H1 (cell line): ENCODE measurements around the gene LSM14B. TPM values are rescaled to one million over a fixed set of nuclear protein-coding genes. Genes with fewer than 3 reads are reported as not detected.
"Not testable (repeated sequence)": the region's sequence is repeated elsewhere in the genome, so short reads cannot be mapped to it uniquely, and the experiment has no call there.

Experiments
- CTCF ChIA-PET: fragments of 300-600 bp; sonication (Branson Sonifier 250); formaldehyde crosslinking; loops from one replicate; lab custom pipeline; 2021; ENCODE audit not compliant: partially characterized antibody; lab: Charles Lee
- POLR2A ChIA-PET: fragments of 300-600 bp; sonication (Branson Sonifier 250); formaldehyde crosslinking; loops from one replicate; lab custom pipeline; 2021; ENCODE audit warnings: inconsistent platforms; ENCODE audit not compliant: partially characterized antibody; lab: Charles Lee
- DNase-seq, 2 experiments: peaks; one replicate each; pipeline versions ENCODE4 v3.0.0 to v3.0.0-alpha.2; 2010 to 2022; ENCODE audit warnings: low spot score in 2 of 2, low read depth in 1 of 2, mixed read lengths in 1 of 2
- FAIRE-seq: peaks from 2 replicates; lab custom pipeline; 2011; peaks lifted over from hg19 to GRCh38; lab: Jason Lieb, UNC
- H2AFZ ChIP-seq: 2 replicates; pipeline ENCODE4 v1.8.1; 2012; ENCODE audit warnings: low read length, inconsistent platforms
- H2AK5ac ChIP-seq: 2 replicates; pipeline ENCODE4 v1.6.1; 2013; ENCODE audit warnings: low read depth, low read length
- H2BK120ac ChIP-seq: replicated peaks from 2 replicates; pipeline ENCODE3; 2013; ENCODE audit warnings: low read depth, low read length, inconsistent platforms
- H2BK12ac ChIP-seq: 2 replicates; pipeline ENCODE4 v1.6.1; 2013; ENCODE audit warnings: low read depth, low read length
- H2BK15ac ChIP-seq: 2 replicates; pipeline ENCODE4 v1.6.1; 2013; ENCODE audit warnings: low read length
- H2BK20ac ChIP-seq: 2 replicates; pipeline ENCODE4 v1.6.1; 2013; ENCODE audit warnings: low read length
- H2BK5ac ChIP-seq: 2 replicates; pipeline ENCODE4 v1.6.1; 2013; ENCODE audit warnings: low read depth, low read length
- H3K14ac ChIP-seq: 2 replicates; pipeline ENCODE4 v1.6.1; 2013; ENCODE audit warnings: inconsistent platforms; ENCODE audit not compliant: insufficient read length
- H3K18ac ChIP-seq: 2 replicates; pipeline ENCODE4 v1.6.1; 2013; ENCODE audit warnings: low read length; ENCODE audit errors: extremely low read depth
- H3K23ac ChIP-seq: 2 replicates; pipeline ENCODE4 v1.6.1; 2013; ENCODE audit warnings: inconsistent platforms; ENCODE audit not compliant: insufficient read length
- H3K23me2 ChIP-seq: 2 replicates; pipeline ENCODE4 v1.6.1; 2013; ENCODE audit warnings: low read depth, low read length
- H3K27ac ChIP-seq: 2 replicates; pipeline ENCODE4 v1.6.1; 2011; ENCODE audit warnings: low read depth, low read length, inconsistent platforms
- H3K27me3 ChIP-seq, 4 experiments: replicated peaks in 1 of 4; 1 replicate in 1 of 4; 2 replicates in 3 of 4; pipeline versions ENCODE4 v1.6.1 to v1.8.1; 2011 to 2013; ENCODE audit warnings: low read length in 3 of 4, mild to moderate bottlenecking in 3 of 4, inconsistent platforms in 2 of 4, mixed read lengths in 2 of 4, moderate library complexity in 1 of 4; ENCODE audit not compliant: control insufficient read depth in 3 of 4, insufficient read depth in 3 of 4; ENCODE audit errors: extremely low read depth in 1 of 4
- H3K36me3 ChIP-seq, 4 experiments: 2 replicates each; pipeline versions ENCODE4 v1.6.1 to v1.8.1; 2011 to 2013; ENCODE audit warnings: mild to moderate bottlenecking in 4 of 4, low read length in 3 of 4, moderate library complexity in 2 of 4, control low read depth in 1 of 4, inconsistent platforms in 1 of 4; ENCODE audit not compliant: insufficient read depth in 4 of 4, control insufficient read depth in 2 of 4
- H3K4ac ChIP-seq: replicated peaks from 2 replicates; pipeline ENCODE3; 2013; ENCODE audit warnings: low read length, low read depth, mixed read lengths, inconsistent platforms; ENCODE audit not compliant: insufficient read length
- H3K4me1 ChIP-seq, 4 experiments: replicated peaks in 1 of 4; 1 replicate in 1 of 4; 2 replicates in 3 of 4; pipeline versions ENCODE4 v1.6.1 to v1.8.1; 2011 to 2013; ENCODE audit warnings: low read length in 3 of 4, inconsistent platforms in 2 of 4, mixed read lengths in 1 of 4; ENCODE audit not compliant: insufficient read depth in 4 of 4, control insufficient read depth in 3 of 4
- H3K4me2 ChIP-seq, 2 experiments: 2 replicates each; pipeline versions ENCODE4 v1.6.1 to v1.8.1; 2011 to 2013; ENCODE audit warnings: low read depth in 2 of 2, low read length in 2 of 2, control low read depth in 1 of 2, inconsistent platforms in 1 of 2, mild to moderate bottlenecking in 1 of 2; ENCODE audit not compliant: insufficient read depth in 1 of 2
- H3K4me3 ChIP-seq, 4 experiments: fragments of 200-600, 300-600 bp in 1 of 4; sonication (generic), shearing (Covaris generic), sonication (Bioruptor Twin) in 1 of 4; 2 replicates each; pipeline versions ENCODE4 v1.5.1 to v1.8.1; 2011 to 2016; ENCODE audit warnings: low read length in 4 of 4, low read depth in 3 of 4, control low read depth in 2 of 4, inconsistent platforms in 2 of 4, mild to moderate bottlenecking in 2 of 4, mixed read lengths in 1 of 4, moderate library complexity in 1 of 4; ENCODE audit not compliant: insufficient read depth in 2 of 4; ENCODE audit errors: extremely low read depth in 1 of 4
- H3K56ac ChIP-seq: replicated peaks from 2 replicates; pipeline ENCODE3; 2013; ENCODE audit warnings: low read depth, mild to moderate bottlenecking, mixed read lengths, low read length, inconsistent platforms; ENCODE audit not compliant: insufficient read length
- H3K79me1 ChIP-seq: 2 replicates; pipeline ENCODE4 v1.6.1; 2013; ENCODE audit warnings: low read depth, low read length, control low read depth
- H3K79me2 ChIP-seq, 2 experiments: 2 replicates each; pipeline versions ENCODE4 v1.6.1 to v1.8.1; 2012 to 2013; ENCODE audit warnings: low read length in 2 of 2, mild to moderate bottlenecking in 2 of 2, inconsistent platforms in 1 of 2; ENCODE audit not compliant: insufficient read depth in 2 of 2, control insufficient read depth in 1 of 2
- H3K9ac ChIP-seq, 4 experiments: replicated peaks in 1 of 4; 1 replicate in 1 of 4; 2 replicates in 3 of 4; pipeline versions ENCODE4 v1.6.1 to v1.8.1; 2011 to 2013; ENCODE audit warnings: low read depth in 3 of 4, low read length in 3 of 4, control low read depth in 2 of 4, mild to moderate bottlenecking in 2 of 4, moderate library complexity in 2 of 4, inconsistent platforms in 1 of 4; ENCODE audit errors: extremely low read depth in 1 of 4
- H3K9me3 ChIP-seq, 2 experiments: 2 replicates each; pipeline versions ENCODE4 v1.6.1 to v1.8.1; 2012 to 2013; ENCODE audit warnings: mild to moderate bottlenecking in 2 of 2, moderate library complexity in 2 of 2, control low read depth in 1 of 2, inconsistent platforms in 1 of 2, low read depth in 1 of 2, low read length in 1 of 2, mixed read lengths in 1 of 2; ENCODE audit not compliant: insufficient read depth in 2 of 2
- H4K20me1 ChIP-seq, 2 experiments: replicated peaks in 1 of 2; 2 replicates each; pipeline versions ENCODE3 to v1.8.1; 2011 to 2013; ENCODE audit warnings: inconsistent platforms in 2 of 2, low read length in 2 of 2, mild to moderate bottlenecking in 1 of 2; ENCODE audit not compliant: insufficient read depth in 2 of 2, control insufficient read depth in 1 of 2
- H4K5ac ChIP-seq: 2 replicates; pipeline ENCODE4 v1.6.1; 2013; ENCODE audit warnings: low read length, low read depth, mixed read lengths, inconsistent platforms; ENCODE audit not compliant: insufficient read length
- H4K8ac ChIP-seq: 2 replicates; pipeline ENCODE4 v1.8.0; 2013; ENCODE audit warnings: mild to moderate bottlenecking, moderate library complexity, low read length, inconsistent platforms; ENCODE audit not compliant: insufficient read depth; ENCODE audit errors: extremely low read depth
- H4K91ac ChIP-seq: replicated peaks from 2 replicates; pipeline ENCODE3; 2013; ENCODE audit warnings: low read length, mixed read lengths, inconsistent platforms; ENCODE audit not compliant: insufficient read length
- WGBS, 2 experiments: shearing (Covaris generic) in 1 of 2; methylation state at CpG; one replicate each; pipeline versions ENCODE4 v1.1.6 to v1.1.7; 2013 to 2015; ENCODE audit warnings: low lambda C conversion rate in 2 of 2, mixed read lengths in 2 of 2, inconsistent platforms in 1 of 2, low coverage in 1 of 2, missing lambda C conversion rate in 1 of 2; ENCODE audit not compliant: insufficient replicate concordance in 2 of 2, insufficient coverage in 1 of 2, insufficient read length in 1 of 2; ENCODE audit errors: extremely low coverage in 1 of 2, missing lambda C conversion rate in 1 of 2; 5-methylcytosine and 5-hydroxymethylcytosine counted together
- polyA plus RNA-seq, 7 experiments: library from polyadenylated mRNA; depleted of rRNA in 3 of 7; stranded (reverse) in 5 of 7; unstranded in 2 of 7; fragments of >200 nt in 5 of 7; fragments of 200-250 nt in 2 of 7; gene quantifications; 1 replicate in 5 of 7; 2 replicates in 1 of 7; 4 replicates in 1 of 7; pipeline versions ENCODE4 v1.2.1 to v1.2.3, GENCODE V29; 2011 to 2013; ENCODE audit warnings: missing spikeins in 2 of 7, mixed read lengths in 2 of 7
- total RNA-seq: library from RNA; stranded (reverse); fragmentation: NEBNext Ultra II Directional; extraction: Animal tissue kit (Norgen Biotek cat#: 25700); gene quantifications from 2 replicates; pipeline ENCODE4 v1.2.1, GENCODE V29; 2021

Gene LSM14B
- total and polyA plus RNA-seq, 2 of the 8 experiments (the other 6 are each of a cell fraction or from before 2014, with no cell fraction given): 58.3 to 65.6 TPM

DNA sequence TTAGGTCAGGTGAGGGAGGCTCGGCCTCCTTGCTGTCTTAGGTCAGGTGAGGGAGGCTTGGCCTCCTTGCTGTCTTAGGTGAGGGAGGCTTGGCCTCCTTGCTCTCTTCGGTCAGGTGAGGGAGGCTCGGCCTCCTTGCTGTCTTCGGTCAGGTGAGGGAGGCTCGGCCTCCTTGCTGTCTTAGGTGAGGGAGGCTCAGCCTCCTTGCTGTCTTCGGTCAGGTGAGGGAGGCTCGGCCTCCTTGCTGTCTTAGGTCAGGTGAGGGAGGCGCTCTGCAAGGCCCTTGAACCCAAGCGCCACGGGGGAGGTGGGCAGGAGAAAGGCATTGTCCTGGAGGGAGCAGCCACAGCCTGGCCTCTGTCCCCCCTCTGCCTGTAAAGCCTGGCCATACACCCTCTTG, 26.1 kb downstream of the LSM14B start:
- H3K9ac ChIP-seq, H2BK20ac ChIP-seq, H3K4me2 ChIP-seq, H2BK12ac ChIP-seq, H3K27me3 ChIP-seq, H3K9me3 ChIP-seq, H3K14ac ChIP-seq, H3K18ac ChIP-seq, H2AFZ ChIP-seq, H3K27ac ChIP-seq, H2BK15ac ChIP-seq, H3K4ac ChIP-seq, H4K5ac ChIP-seq, FAIRE-seq, H3K4me3 ChIP-seq, H2BK5ac ChIP-seq, CTCF ChIA-PET, H3K23me2 ChIP-seq, H2BK120ac ChIP-seq, H3K23ac ChIP-seq, H4K91ac ChIP-seq, H3K56ac ChIP-seq, DNase-seq, H4K8ac ChIP-seq: not testable (repeated sequence)
- Histone ChIP-seq H4K20me1 (peaks cover 50 to 55% of the 10 kb centered on the region in 2 experiments), H2AK5ac (peak overlapping the region; percentile 95; the same call in 1 of the 2 replicates), H3K79me1 (peaks cover 51% of the 10 kb centered on the region), H3K36me3 (peaks cover 0 to 11% (median 8%) of the 10 kb centered on the region in 4 experiments; a peak in 6 of 8 replicates), H3K79me2 (peaks cover 58 to 93% of the 10 kb centered on the region in 2 experiments), H3K4me1 (peaks cover 0 to 19% (median 8%) of the 10 kb centered on the region in 4 experiments; a peak in 6 of 7 replicates)
- POLR2A ChIA-PET: interaction anchor here (0.7 to 1.0 kb wide), 3 partner anchors 8 to 137 kb away, joined by 3 to 4 read pairs (median 3); no protein-coding TSS in a partner anchor
- 89% methylated on average over 9 of the region's 10 CpGs; no CpG with 5 or more reads in 1 of the 2 experiments for WGBS, 2 experiments
